Fibroblast of mammary gland (primary cell): Measurements from ENCODE around the gene KCNG1.

Source experiments
- DNase-seq: peaks from one replicate; pipeline ENCODE4 v3.0.0-alpha.2; 2010; ENCODE audit warnings: low read depth
- H3K4me3 ChIP-seq: 2 replicates; pipeline ENCODE4 v1.5.1; 2011; ENCODE audit warnings: low read depth, mild to moderate bottlenecking, low read length, moderate library complexity; ENCODE audit not compliant: control insufficient read depth
- CTCF ChIP-seq: conservative IDR thresholded peaks from 2 replicates; pipeline ENCODE4 v1.5.1; 2011; ENCODE audit warnings: low read depth, low read length, inconsistent platforms; ENCODE audit not compliant: control insufficient read depth, insufficient read depth

Gene KCNG1

DNA sequence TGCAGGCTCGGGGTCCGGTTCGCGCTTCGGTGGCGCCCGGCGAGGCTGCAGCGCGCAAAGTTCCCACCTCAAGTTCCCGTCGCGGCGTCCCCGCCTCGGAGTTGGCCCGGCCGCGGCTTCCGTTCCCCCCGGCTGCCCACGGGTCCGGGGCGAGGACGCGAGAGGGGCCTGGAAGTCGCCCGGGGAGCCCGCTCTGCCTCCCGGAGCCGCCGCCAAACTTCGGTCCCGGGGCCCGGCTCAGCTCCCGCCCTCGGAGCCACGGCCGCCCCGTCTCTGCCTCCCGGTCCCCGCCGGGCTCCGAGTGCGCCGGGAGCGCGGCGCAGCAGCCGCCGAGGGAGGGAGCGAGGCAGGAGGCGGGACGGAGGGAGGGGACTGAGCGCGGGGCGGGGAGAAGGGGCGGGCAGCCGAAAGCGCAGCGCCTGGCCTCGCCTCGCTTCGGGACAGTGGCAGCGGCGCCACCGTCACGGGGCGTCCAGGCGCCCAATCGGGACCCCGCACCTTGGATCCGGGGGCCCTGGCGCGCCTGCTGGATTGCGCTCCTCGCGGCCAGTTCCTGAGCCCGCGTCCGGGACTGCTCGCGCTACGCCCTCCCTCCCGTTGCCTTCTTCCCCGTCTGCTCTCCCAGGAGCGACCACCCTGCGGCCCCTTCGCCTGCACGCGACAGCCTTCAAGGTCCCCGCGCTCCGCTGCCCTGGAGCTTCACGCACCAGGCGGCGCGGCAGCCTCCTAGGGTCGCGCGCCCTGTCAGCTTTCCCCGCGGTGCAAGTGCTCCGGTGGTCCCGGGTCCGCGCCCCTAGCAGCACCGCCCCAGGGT is at the start of gene KCNG1:
KCNG1 (minus strand) TSS at position 305 of the 814 bp plus-strand sequence. CDS start 12,769 bp downstream, outside the sequence.
- DNase-seq: peak; percentile 56
- H3K4me3 ChIP-seq: peak within 1 kb of the TSS; percentile 54
- TF ChIP-seq CTCF: no peak

- TF ChIP-seq CTCF: no peak
- no peak overlapping the region for H3K4me3 ChIP-seq
- DNase-seq: no peak
Observed at GRCh38 chr20:51070621-51071020, 47.7 kb upstream of the KCNG1 start.

DNA sequence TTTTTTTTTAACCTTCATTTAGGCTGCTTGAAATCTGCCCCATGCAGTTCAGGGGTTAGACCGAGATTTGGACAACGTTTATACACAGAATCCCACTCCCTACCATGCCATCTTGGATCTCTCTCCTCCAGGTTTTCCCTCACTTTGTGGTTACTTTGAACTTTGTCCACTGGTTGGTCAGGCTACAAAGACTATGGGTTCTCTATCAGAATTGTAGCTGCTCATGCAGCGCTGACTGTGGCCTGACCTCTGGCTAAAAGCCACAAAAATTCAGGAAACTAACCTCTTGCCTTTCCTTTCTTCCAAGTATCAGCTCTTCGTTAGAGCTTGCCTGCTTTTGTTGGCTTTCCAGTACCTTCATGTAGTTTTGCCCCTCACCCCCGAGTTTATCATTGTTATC is 44.9 kb upstream of the KCNG1 start:
- no peak for DNase-seq
- no peak for TF ChIP-seq CTCF
- no peak overlapping the region for H3K4me3 ChIP-seq

- no peak for TF ChIP-seq CTCF
- no peak for DNase-seq
Observed at GRCh38 chr20:51065615-51066014, 42.7 kb upstream of the KCNG1 start.

DNA sequence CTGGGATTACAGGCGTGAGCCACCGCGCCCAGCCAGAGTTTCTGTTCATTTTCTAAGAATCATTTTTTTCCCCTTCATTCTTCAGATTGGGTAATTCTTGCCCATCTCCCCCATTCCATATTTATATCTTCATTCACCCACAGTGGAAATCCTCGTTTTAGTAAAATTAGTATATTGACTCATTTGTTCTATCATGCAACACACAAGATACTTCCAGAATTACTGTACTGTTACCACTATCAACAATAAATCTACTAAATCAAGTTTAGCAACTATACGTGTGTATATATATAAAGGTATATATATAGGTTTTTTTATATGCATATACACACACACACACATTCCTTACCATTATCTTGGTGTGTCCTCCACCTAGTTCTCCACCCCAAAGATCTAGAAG is 41.2 kb upstream of the KCNG1 start:
- TF ChIP-seq CTCF: no peak
- no peak for DNase-seq
- no peak overlapping the region for H3K4me3 ChIP-seq

More at GRCh38 chr20:51065615-51066014, 42.7 kb upstream of the KCNG1 start:
- H3K4me3 ChIP-seq: no peak overlapping the region

DNA sequence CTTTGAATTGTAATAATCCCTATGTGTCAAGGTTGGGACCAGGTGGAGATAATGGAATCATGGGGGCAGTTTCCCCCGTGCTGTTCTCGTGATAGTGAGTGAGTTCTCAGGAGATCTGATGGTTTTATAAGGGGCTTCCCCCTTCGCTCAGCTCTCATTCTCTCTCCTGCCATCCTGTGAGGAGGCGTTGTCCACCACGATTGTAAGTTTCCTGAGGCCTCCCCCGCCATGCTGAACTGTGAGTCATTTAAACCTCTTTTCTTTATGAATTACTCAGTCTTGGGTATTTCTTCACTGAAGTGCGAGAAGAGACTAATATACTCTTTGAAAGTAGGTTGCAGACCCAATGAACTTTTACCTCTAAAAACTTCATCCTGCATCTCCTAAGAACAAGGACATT is 39.2 kb upstream of the KCNG1 start:
- no peak for TF ChIP-seq CTCF
- peak; percentile 8 for DNase-seq
- H3K4me3 ChIP-seq: no peak overlapping the region
